H1 (cell line): ENCODE results near the gene DPY19L3. TPM values are rescaled to one million over a fixed set of nuclear protein-coding genes. Genes with fewer than 3 reads are reported as not detected.

Source experiments
- CTCF ChIA-PET: fragments of 300-600 bp; sonication (Branson Sonifier 250); formaldehyde crosslinking; loops from one replicate; lab custom pipeline; 2021; ENCODE audit not compliant: partially characterized antibody; lab: Charles Lee
- POLR2A ChIA-PET: fragments of 300-600 bp; sonication (Branson Sonifier 250); formaldehyde crosslinking; loops from one replicate; lab custom pipeline; 2021; ENCODE audit warnings: inconsistent platforms; ENCODE audit not compliant: partially characterized antibody; lab: Charles Lee
- DNase-seq, 2 experiments: peaks; one replicate each; pipeline versions ENCODE4 v3.0.0 to v3.0.0-alpha.2; 2010 to 2022; ENCODE audit warnings: low spot score in 2 of 2, low read depth in 1 of 2, mixed read lengths in 1 of 2
- FAIRE-seq: peaks from 2 replicates; lab custom pipeline; 2011; peaks lifted over from hg19 to GRCh38; lab: Jason Lieb, UNC
- H2AFZ ChIP-seq: 2 replicates; pipeline ENCODE4 v1.8.1; 2012; ENCODE audit warnings: low read length, inconsistent platforms
- H2AK5ac ChIP-seq: 2 replicates; pipeline ENCODE4 v1.6.1; 2013; ENCODE audit warnings: low read depth, low read length
- H2BK120ac ChIP-seq: replicated peaks from 2 replicates; pipeline ENCODE3; 2013; ENCODE audit warnings: low read depth, low read length, inconsistent platforms
- H2BK12ac ChIP-seq: 2 replicates; pipeline ENCODE4 v1.6.1; 2013; ENCODE audit warnings: low read depth, low read length
- H2BK15ac ChIP-seq: 2 replicates; pipeline ENCODE4 v1.6.1; 2013; ENCODE audit warnings: low read length
- H2BK20ac ChIP-seq: 2 replicates; pipeline ENCODE4 v1.6.1; 2013; ENCODE audit warnings: low read length
- H2BK5ac ChIP-seq: 2 replicates; pipeline ENCODE4 v1.6.1; 2013; ENCODE audit warnings: low read depth, low read length
- H3K14ac ChIP-seq: 2 replicates; pipeline ENCODE4 v1.6.1; 2013; ENCODE audit warnings: inconsistent platforms; ENCODE audit not compliant: insufficient read length
- H3K18ac ChIP-seq: 2 replicates; pipeline ENCODE4 v1.6.1; 2013; ENCODE audit warnings: low read length; ENCODE audit errors: extremely low read depth
- H3K23ac ChIP-seq: 2 replicates; pipeline ENCODE4 v1.6.1; 2013; ENCODE audit warnings: inconsistent platforms; ENCODE audit not compliant: insufficient read length
- H3K23me2 ChIP-seq: 2 replicates; pipeline ENCODE4 v1.6.1; 2013; ENCODE audit warnings: low read depth, low read length
- H3K27ac ChIP-seq: 2 replicates; pipeline ENCODE4 v1.6.1; 2011; ENCODE audit warnings: low read depth, low read length, inconsistent platforms
- H3K27me3 ChIP-seq, 4 experiments: replicated peaks in 1 of 4; 1 replicate in 1 of 4; 2 replicates in 3 of 4; pipeline versions ENCODE4 v1.6.1 to v1.8.1; 2011 to 2013; ENCODE audit warnings: low read length in 3 of 4, mild to moderate bottlenecking in 3 of 4, inconsistent platforms in 2 of 4, mixed read lengths in 2 of 4, moderate library complexity in 1 of 4; ENCODE audit not compliant: control insufficient read depth in 3 of 4, insufficient read depth in 3 of 4; ENCODE audit errors: extremely low read depth in 1 of 4
- H3K36me3 ChIP-seq, 4 experiments: 2 replicates each; pipeline versions ENCODE4 v1.6.1 to v1.8.1; 2011 to 2013; ENCODE audit warnings: mild to moderate bottlenecking in 4 of 4, low read length in 3 of 4, moderate library complexity in 2 of 4, control low read depth in 1 of 4, inconsistent platforms in 1 of 4; ENCODE audit not compliant: insufficient read depth in 4 of 4, control insufficient read depth in 2 of 4
- H3K4ac ChIP-seq: replicated peaks from 2 replicates; pipeline ENCODE3; 2013; ENCODE audit warnings: low read length, low read depth, mixed read lengths, inconsistent platforms; ENCODE audit not compliant: insufficient read length
- H3K4me1 ChIP-seq, 4 experiments: replicated peaks in 1 of 4; 1 replicate in 1 of 4; 2 replicates in 3 of 4; pipeline versions ENCODE4 v1.6.1 to v1.8.1; 2011 to 2013; ENCODE audit warnings: low read length in 3 of 4, inconsistent platforms in 2 of 4, mixed read lengths in 1 of 4; ENCODE audit not compliant: insufficient read depth in 4 of 4, control insufficient read depth in 3 of 4
- H3K4me2 ChIP-seq, 2 experiments: 2 replicates each; pipeline versions ENCODE4 v1.6.1 to v1.8.1; 2011 to 2013; ENCODE audit warnings: low read depth in 2 of 2, low read length in 2 of 2, control low read depth in 1 of 2, inconsistent platforms in 1 of 2, mild to moderate bottlenecking in 1 of 2; ENCODE audit not compliant: insufficient read depth in 1 of 2
- H3K4me3 ChIP-seq, 4 experiments: fragments of 200-600, 300-600 bp in 1 of 4; sonication (generic), shearing (Covaris generic), sonication (Bioruptor Twin) in 1 of 4; 2 replicates each; pipeline versions ENCODE4 v1.5.1 to v1.8.1; 2011 to 2016; ENCODE audit warnings: low read length in 4 of 4, low read depth in 3 of 4, control low read depth in 2 of 4, inconsistent platforms in 2 of 4, mild to moderate bottlenecking in 2 of 4, mixed read lengths in 1 of 4, moderate library complexity in 1 of 4; ENCODE audit not compliant: insufficient read depth in 2 of 4; ENCODE audit errors: extremely low read depth in 1 of 4
- H3K56ac ChIP-seq: replicated peaks from 2 replicates; pipeline ENCODE3; 2013; ENCODE audit warnings: low read depth, mild to moderate bottlenecking, mixed read lengths, low read length, inconsistent platforms; ENCODE audit not compliant: insufficient read length
- H3K79me1 ChIP-seq: 2 replicates; pipeline ENCODE4 v1.6.1; 2013; ENCODE audit warnings: low read depth, low read length, control low read depth
- H3K79me2 ChIP-seq, 2 experiments: 2 replicates each; pipeline versions ENCODE4 v1.6.1 to v1.8.1; 2012 to 2013; ENCODE audit warnings: low read length in 2 of 2, mild to moderate bottlenecking in 2 of 2, inconsistent platforms in 1 of 2; ENCODE audit not compliant: insufficient read depth in 2 of 2, control insufficient read depth in 1 of 2
- H3K9ac ChIP-seq, 4 experiments: replicated peaks in 1 of 4; 1 replicate in 1 of 4; 2 replicates in 3 of 4; pipeline versions ENCODE4 v1.6.1 to v1.8.1; 2011 to 2013; ENCODE audit warnings: low read depth in 3 of 4, low read length in 3 of 4, control low read depth in 2 of 4, mild to moderate bottlenecking in 2 of 4, moderate library complexity in 2 of 4, inconsistent platforms in 1 of 4; ENCODE audit errors: extremely low read depth in 1 of 4
- H3K9me3 ChIP-seq, 2 experiments: 2 replicates each; pipeline versions ENCODE4 v1.6.1 to v1.8.1; 2012 to 2013; ENCODE audit warnings: mild to moderate bottlenecking in 2 of 2, moderate library complexity in 2 of 2, control low read depth in 1 of 2, inconsistent platforms in 1 of 2, low read depth in 1 of 2, low read length in 1 of 2, mixed read lengths in 1 of 2; ENCODE audit not compliant: insufficient read depth in 2 of 2
- H4K20me1 ChIP-seq, 2 experiments: replicated peaks in 1 of 2; 2 replicates each; pipeline versions ENCODE3 to v1.8.1; 2011 to 2013; ENCODE audit warnings: inconsistent platforms in 2 of 2, low read length in 2 of 2, mild to moderate bottlenecking in 1 of 2; ENCODE audit not compliant: insufficient read depth in 2 of 2, control insufficient read depth in 1 of 2
- H4K5ac ChIP-seq: 2 replicates; pipeline ENCODE4 v1.6.1; 2013; ENCODE audit warnings: low read length, low read depth, mixed read lengths, inconsistent platforms; ENCODE audit not compliant: insufficient read length
- H4K8ac ChIP-seq: 2 replicates; pipeline ENCODE4 v1.8.0; 2013; ENCODE audit warnings: mild to moderate bottlenecking, moderate library complexity, low read length, inconsistent platforms; ENCODE audit not compliant: insufficient read depth; ENCODE audit errors: extremely low read depth
- H4K91ac ChIP-seq: replicated peaks from 2 replicates; pipeline ENCODE3; 2013; ENCODE audit warnings: low read length, mixed read lengths, inconsistent platforms; ENCODE audit not compliant: insufficient read length
- BRCA1 ChIP-seq: IDR thresholded peaks from 2 replicates; pipeline ENCODE4 v1.6.1; 2012; ENCODE audit warnings: low read depth, low read length, improper control_type of control experiment
- CBX5 ChIP-seq: fragments of 300-800, 300-1000 bp; sonication (generic); IDR thresholded peaks from 2 replicates; pipeline ENCODE4 v1.7.1; 2016; ENCODE audit warnings: antibody characterized with exemption, low read length, low read depth
- CTBP2 ChIP-seq: IDR thresholded peaks from 2 replicates; pipeline ENCODE4 v1.7.0; 2011; ENCODE audit warnings: borderline replicate concordance, mild to moderate bottlenecking, moderate library complexity, mixed read lengths, low read length; ENCODE audit not compliant: insufficient read depth, insufficient read length
- EGR1 ChIP-seq: IDR thresholded peaks from 2 replicates; pipeline ENCODE4 v1.6.1; 2011; ENCODE audit warnings: low read depth, low read length, borderline replicate concordance
- EP300 ChIP-seq, 2 experiments: IDR thresholded peaks; 1 replicate in 1 of 2; 2 replicates in 1 of 2; pipeline ENCODE4 v1.6.1; 2011 to 2012; ENCODE audit warnings: low read depth in 2 of 2, low read length in 2 of 2, mild to moderate bottlenecking in 2 of 2, borderline replicate concordance in 1 of 2, inconsistent platforms in 1 of 2, moderate library complexity in 1 of 2
- KDM1A ChIP-seq: fragments of 200-600, 300-600 bp; sonication (generic); IDR thresholded peaks from 2 replicates; pipeline ENCODE4 v1.7.1; 2016; ENCODE audit warnings: mild to moderate bottlenecking, low read length, borderline replicate concordance
- KDM4A ChIP-seq: IDR thresholded peaks from one replicate; pipeline ENCODE4 v1.7.1; 2012; ENCODE audit warnings: low read depth, mild to moderate bottlenecking, moderate library complexity, low read length, inconsistent platforms; ENCODE audit not compliant: severe bottlenecking
- PHF8 ChIP-seq: fragments of 200-600 bp; sonication (generic); conservative IDR thresholded peaks from 2 replicates; pipeline ENCODE4 v1.7.1; 2012; ENCODE audit warnings: low read depth, mild to moderate bottlenecking, inconsistent platforms, low read length, moderate library complexity
- POU5F1 ChIP-seq: IDR thresholded peaks from 2 replicates; pipeline ENCODE4 v1.6.1; 2011; ENCODE audit warnings: low read depth, mild to moderate bottlenecking, low read length, moderate library complexity
- RNF2 ChIP-seq: fragments of 200-900, 300-1000 bp; sonication (generic); IDR thresholded peaks from 2 replicates; pipeline ENCODE4 v1.7.1; 2016; ENCODE audit warnings: borderline replicate concordance, low read depth, mild to moderate bottlenecking, antibody characterized with exemption, low read length; ENCODE audit not compliant: poor library complexity, severe bottlenecking; ENCODE audit errors: missing control alignments
- TEAD4 ChIP-seq: IDR thresholded peaks from 2 replicates; pipeline ENCODE4 v1.6.1; 2012; ENCODE audit warnings: low read depth, low read length, inconsistent platforms, mixed read lengths
- YY1 ChIP-seq: IDR thresholded peaks from 2 replicates; pipeline ENCODE4 v1.6.1; 2011; ENCODE audit warnings: low read depth, mild to moderate bottlenecking, low read length
- WGBS, 2 experiments: shearing (Covaris generic) in 1 of 2; methylation state at CpG; one replicate each; pipeline versions ENCODE4 v1.1.6 to v1.1.7; 2013 to 2015; ENCODE audit warnings: low lambda C conversion rate in 2 of 2, mixed read lengths in 2 of 2, inconsistent platforms in 1 of 2, low coverage in 1 of 2, missing lambda C conversion rate in 1 of 2; ENCODE audit not compliant: insufficient replicate concordance in 2 of 2, insufficient coverage in 1 of 2, insufficient read length in 1 of 2; ENCODE audit errors: extremely low coverage in 1 of 2, missing lambda C conversion rate in 1 of 2; 5-methylcytosine and 5-hydroxymethylcytosine counted together
- polyA plus RNA-seq, 7 experiments: library from polyadenylated mRNA; depleted of rRNA in 3 of 7; stranded (reverse) in 5 of 7; unstranded in 2 of 7; fragments of >200 nt in 5 of 7; fragments of 200-250 nt in 2 of 7; gene quantifications; 1 replicate in 5 of 7; 2 replicates in 1 of 7; 4 replicates in 1 of 7; pipeline versions ENCODE4 v1.2.1 to v1.2.3, GENCODE V29; 2011 to 2013; ENCODE audit warnings: missing spikeins in 2 of 7, mixed read lengths in 2 of 7
- total RNA-seq: library from RNA; stranded (reverse); fragmentation: NEBNext Ultra II Directional; extraction: Animal tissue kit (Norgen Biotek cat#: 25700); gene quantifications from 2 replicates; pipeline ENCODE4 v1.2.1, GENCODE V29; 2021

The DPY19L3 gene
- total and polyA plus RNA-seq, 2 of the 8 experiments (the other 6 are each of a cell fraction or from before 2014, with no cell fraction given) = 35.3 to 60.2 TPM

- no peak overlapping the region for H3K23ac ChIP-seq
- no peaks in the 10 kb centered on the region for H3K27me3 ChIP-seq
- H2AFZ ChIP-seq = no peak overlapping the region
- no peak overlapping the region for H3K27ac ChIP-seq
- H3K4me2 ChIP-seq = no peak overlapping the region
- H3K9ac ChIP-seq = no peak overlapping the region
- H2BK5ac ChIP-seq = no peak overlapping the region
- H2BK120ac ChIP-seq = no peak overlapping the region
- H3K4ac ChIP-seq = no peak overlapping the region
- no peak overlapping the region for H3K56ac ChIP-seq
- H3K79me1 ChIP-seq = peaks cover 2% of the 10 kb centered on the region
- CTCF ChIA-PET = interaction anchor here (0.6 to 2.0 kb wide), 11 partner anchors 9 to 461 kb away, joined by 3 to 10 read pairs (median 4); no protein-coding TSS in a partner anchor
- TF ChIP-seq KDM1A (no peak), TEAD4 (no peak), PHF8 (no peak), CBX5 (no peak), BRCA1 (no peak), KDM4A (no peak), EP300 (IDR thresholded peaks at IDR 0.05; ENCODE audit: borderline replicate concordance in 1 of 2, low read depth in 2 of 2, low read length in 2 of 2) (no peak), POU5F1 (no peak), RNF2 (no peak), CTBP2 (no peak), YY1 (no peak), EGR1 (no peak)
- H3K4me1 ChIP-seq = no peaks in the 10 kb centered on the region
- DNase-seq = no peak
- H3K23me2 ChIP-seq = no peaks in the 10 kb centered on the region; the same call in 1 of the 2 replicates
- WGBS, 2 experiments = 92% methylated on average over 5 of the region's 5 CpGs; no CpG with 5 or more reads in 1 of the 2 experiments
- H4K20me1 ChIP-seq = peaks cover 3 to 4% of the 10 kb centered on the region in 2 experiments
- no peak overlapping the region for H2BK15ac ChIP-seq
- no peaks in the 10 kb centered on the region for H3K9me3 ChIP-seq
- no peak overlapping the region for H2AK5ac ChIP-seq
- FAIRE-seq = no peak
- no peak overlapping the region for H4K91ac ChIP-seq
- POLR2A ChIA-PET = interaction anchor here (1.6 kb wide), 1 partner anchor 47 kb away, joined by 3 read pairs; the partner anchor contains the start of gene DPY19L3
- H2BK20ac ChIP-seq = no peak overlapping the region
- no peak overlapping the region for H4K5ac ChIP-seq
- peaks cover 30 to 80% (median 64%) of the 10 kb centered on the region in 4 experiments for H3K36me3 ChIP-seq
- peaks cover 0 to 19% of the 10 kb centered on the region in 2 experiments; a peak in 3 of 4 replicates for H3K79me2 ChIP-seq
- no peak overlapping the region for H3K18ac ChIP-seq
- H2BK12ac ChIP-seq = no peak overlapping the region
- no peak overlapping the region for H3K14ac ChIP-seq
- no peak overlapping the region for H4K8ac ChIP-seq
- H3K4me3 ChIP-seq = no peak overlapping the region
Observed at GRCh38 chr19:32358321-32358720, 47.2 kb upstream of the DPY19L3 start.
